ENCODE data around the gene CNGB1.
"Not testable (repeated sequence)": the region's sequence is repeated elsewhere in the genome, so short reads cannot be mapped to it uniquely, and the experiment has no call there.

The CNGB1 gene

DNA sequence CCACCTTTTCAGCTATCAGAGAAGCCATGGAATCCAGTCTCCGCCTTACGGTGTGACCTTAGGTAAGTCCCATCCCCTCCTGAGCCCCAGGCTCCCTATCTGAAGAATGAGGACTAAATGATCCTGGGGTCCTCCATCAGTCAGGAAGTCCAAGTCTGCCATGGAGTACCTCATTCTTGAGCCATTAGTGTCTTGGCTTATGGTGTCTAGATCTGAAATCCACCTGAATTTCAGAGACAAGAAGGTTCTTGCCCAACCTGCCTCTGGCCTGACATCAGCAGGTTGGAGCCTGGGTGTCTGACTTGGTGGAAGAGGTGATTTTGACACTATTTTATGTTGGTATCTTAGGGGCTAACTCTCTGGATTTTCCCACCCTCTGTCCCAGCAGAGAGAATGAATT, 47.1 kb downstream of the CNGB1 start:
- DNase-seq, result no peak

DNA sequence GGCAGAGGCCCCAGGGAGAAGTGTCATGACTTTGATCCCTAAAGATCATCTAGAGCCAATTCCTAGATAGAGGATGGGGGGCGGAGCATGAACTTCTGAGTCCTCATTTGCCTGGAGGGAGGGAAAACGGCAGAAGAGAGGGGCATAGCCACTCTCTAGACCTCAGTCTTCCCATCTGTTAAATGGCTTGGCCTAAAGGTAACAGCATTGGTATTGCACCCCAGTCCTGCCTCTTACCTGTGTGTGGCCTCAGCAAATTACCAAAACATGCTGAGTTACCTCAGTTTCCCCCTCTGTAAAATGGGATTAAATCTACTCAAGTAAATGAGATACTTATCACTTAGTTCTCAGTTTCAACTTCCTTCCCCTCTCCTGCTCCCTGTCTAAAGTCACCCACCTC, 47.5 kb downstream of the CNGB1 start:
- DNase-seq, result no peak

DNA sequence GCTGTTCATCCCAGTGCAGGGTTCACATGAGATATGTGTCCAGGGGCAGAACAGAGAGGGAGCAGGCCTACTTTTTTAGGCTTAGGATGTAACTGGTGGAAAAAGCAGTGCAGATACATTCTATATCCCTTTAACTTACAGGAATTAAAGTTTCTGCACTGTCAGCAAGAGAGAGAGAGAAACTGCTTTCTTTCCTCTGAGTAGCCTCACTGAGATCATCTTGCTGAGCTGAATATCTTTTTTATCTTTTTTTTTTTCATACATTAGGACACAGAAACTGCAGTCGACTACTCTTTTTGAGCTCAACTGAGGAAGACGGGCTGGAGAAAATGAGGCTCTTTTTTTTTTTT, 50.1 kb downstream of the CNGB1 start:
- DNase-seq, result no peak

DNA sequence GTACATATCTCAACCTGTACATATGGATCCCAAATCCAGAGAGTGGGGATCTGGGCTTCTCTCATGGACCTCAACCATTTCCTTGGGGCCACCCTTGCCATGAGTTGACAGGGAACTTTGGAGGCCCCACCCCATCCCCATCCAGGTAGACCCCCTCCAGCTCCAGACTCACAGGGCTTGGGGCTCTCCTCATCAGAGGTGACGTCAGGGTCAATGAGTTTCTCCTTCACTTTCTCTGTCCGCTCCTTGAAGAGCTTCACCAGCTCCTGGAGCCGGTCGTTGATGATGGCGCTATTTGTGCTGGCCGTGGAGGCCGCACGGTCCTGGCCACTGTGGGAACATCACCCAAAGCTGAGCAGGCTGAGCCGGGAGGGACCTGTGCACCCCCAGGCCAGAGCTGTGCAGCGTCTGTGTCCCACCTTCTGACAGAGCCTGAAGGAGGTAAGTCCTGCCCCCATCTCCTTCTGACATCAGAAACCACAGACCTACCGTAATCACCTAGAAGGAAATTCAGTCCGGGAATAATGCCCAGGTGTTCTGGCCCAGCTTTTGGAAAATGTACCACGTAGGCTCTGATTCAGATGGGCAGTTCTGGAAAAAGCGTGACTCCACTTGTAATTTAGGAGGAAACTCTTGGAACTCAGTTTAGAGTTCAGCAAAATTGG, 50.6 kb downstream of the CNGB1 start:
- no peak for DNase-seq

DNA sequence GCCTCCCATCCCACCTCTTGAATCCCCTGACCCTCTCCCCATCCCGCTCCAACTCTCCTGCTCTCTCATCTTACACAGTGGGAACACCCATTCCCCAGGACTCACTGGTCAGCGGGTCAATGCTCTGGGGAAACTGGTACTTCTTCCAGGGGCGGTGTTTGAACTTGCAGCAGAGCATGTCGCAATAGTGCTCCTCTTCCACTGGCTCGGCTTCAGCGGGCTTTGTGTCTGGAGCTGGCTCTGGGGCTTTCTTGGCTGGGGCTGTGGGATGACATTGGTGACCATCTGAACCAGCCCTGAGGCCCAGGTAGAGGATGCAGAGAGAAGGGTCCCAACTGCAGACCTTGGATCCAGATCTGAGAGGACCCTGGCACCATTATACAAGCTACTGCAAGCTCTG, 51.9 kb downstream of the CNGB1 start:
- no peak for DNase-seq

DNA sequence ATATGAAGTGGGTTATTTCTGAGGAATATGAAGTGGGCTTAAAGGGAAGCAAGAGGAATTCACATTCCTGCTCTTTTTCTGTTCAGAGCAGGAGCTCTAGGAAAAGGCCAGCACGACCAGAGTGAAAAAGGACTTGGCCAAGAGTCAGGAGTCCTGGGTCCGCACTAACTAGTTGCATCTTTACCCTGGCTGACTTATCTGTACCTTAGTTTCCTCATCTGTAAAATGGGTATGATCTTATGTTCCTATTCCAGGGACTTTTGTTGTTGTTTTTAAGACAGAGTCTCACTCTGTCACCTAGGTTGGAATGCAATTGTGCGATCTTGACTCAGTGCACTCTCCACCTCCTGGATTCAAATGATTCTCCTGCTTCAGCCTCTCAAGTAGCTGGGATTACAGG, 52.5 kb downstream of the CNGB1 start:
- no peak for DNase-seq

DNA sequence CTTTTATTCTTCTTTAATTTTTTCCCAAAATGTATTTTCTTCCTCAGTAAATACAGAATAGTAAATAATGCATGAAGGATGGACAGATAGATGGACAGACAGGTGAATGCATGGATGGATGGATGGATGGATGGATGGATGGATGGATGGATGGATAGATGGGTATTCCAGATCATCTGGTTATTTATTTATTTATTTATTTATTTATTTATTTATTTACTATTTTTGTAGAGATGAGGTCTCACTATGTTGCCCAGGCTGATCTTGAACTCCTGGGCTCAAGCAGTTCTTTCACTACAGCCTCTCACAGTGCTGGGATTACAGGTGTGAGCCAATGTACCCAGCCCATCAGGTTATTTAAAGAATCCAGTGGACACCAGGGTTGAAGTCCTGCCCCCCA, 53.0 kb downstream of the CNGB1 start:
- not testable (repeated sequence) for DNase-seq

DNA sequence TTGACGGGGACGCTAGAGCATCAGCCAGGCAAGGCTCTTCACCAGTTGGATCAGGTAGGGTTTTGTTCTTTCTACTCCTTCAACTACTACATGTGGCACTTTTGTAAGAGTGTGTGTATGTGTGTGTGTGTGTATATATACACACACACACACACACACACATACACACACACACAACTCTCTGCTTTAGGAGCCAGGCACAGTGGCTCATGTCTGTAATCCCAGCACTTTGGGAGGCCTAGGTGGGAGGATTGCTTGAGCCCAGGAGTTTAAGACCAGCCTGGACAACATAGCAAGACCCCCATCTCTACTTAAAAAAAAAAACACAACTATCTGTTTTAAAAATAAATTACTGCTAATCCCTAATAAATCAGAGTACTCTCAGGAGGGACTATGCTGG, 53.4 kb downstream of the CNGB1 start:
- not testable (repeated sequence) for DNase-seq

DNA sequence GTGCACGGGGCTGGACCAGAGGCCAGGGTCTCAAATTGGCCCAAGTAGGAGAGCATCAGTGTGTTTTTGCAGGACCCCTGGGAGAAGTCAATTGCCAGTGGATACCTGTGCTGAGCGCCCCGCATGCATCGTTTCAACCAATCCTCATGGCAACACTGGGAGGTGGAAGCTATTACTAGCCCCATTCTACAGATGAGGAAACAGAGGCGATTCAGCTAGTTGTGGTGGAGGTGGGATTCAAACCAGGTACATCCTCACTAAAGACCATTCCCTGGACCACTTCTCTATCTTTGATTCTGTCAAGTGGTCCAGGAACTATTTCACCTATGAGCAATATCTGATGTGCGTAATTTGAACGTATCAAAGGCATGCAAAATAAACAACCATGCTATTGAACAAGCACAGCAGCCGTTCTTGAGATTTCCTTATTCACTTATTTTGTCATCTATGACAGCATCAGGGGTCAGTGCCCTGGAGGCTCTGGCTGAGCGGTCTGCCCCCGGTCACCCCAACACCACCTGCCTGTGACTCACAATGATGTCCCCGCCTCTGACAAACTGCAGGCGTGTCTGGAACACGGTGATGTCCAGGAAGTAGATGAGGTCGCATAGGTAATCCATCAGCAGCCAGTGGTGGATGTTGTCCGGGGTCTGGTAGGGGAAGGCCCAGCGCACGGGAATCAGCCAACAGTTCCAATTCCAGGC, 54.0 kb downstream of the CNGB1 start:
- DNase-seq, result no peak

DNA sequence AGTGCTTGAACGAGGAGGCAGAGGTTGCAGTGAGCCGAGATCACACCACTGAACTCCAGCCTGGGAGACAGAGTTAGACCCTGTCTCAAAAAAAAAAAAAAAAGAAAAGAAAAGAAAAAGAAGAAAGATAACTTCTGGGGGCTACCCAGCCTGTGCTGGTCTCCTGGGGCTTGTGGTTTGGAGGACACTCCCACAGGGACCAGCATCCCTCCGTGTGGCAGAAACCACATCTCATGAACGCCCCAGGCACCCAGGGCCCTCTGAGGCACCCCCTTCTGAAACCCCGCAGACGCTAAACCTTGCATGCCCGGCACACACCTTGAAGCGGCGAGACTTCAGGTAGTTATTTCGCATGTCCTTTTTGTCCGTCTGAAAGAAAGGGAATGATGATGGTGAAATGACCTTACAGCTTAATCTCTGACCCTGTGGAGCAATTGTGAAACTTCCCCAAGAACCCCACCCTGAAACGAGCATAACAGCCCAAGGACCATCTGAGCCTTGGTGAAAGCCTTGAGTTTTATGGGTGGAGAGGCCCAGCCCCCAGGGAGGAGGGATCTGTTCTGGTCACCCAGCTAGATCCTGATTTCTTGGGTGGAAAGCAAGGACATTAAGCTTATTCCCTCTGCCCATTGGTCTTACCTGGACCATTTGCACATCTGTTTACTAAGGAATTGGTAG, 55.0 kb downstream of the CNGB1 start:
- DNase-seq, result no peak

DNA sequence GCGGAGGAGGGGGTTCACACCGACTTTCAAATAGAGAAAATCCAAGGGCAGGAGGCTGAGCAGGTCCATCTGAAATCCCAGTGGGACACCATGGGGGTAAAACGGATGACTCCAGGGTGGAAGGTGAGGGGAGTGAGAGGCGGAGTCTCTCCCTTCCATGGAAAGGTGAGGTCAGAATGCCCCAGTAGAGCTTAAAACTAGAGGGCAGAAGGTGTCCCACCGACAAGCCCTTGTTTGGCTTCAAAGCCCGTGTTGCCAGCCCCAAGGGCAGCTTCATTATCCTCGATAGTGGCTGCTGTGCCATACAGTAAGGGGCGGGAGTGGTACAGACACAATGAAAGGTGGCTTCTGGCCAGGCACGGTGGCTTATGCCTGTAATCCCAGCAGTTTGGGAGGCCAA, 55.7 kb downstream of the CNGB1 start:
- no peak for DNase-seq

DNA sequence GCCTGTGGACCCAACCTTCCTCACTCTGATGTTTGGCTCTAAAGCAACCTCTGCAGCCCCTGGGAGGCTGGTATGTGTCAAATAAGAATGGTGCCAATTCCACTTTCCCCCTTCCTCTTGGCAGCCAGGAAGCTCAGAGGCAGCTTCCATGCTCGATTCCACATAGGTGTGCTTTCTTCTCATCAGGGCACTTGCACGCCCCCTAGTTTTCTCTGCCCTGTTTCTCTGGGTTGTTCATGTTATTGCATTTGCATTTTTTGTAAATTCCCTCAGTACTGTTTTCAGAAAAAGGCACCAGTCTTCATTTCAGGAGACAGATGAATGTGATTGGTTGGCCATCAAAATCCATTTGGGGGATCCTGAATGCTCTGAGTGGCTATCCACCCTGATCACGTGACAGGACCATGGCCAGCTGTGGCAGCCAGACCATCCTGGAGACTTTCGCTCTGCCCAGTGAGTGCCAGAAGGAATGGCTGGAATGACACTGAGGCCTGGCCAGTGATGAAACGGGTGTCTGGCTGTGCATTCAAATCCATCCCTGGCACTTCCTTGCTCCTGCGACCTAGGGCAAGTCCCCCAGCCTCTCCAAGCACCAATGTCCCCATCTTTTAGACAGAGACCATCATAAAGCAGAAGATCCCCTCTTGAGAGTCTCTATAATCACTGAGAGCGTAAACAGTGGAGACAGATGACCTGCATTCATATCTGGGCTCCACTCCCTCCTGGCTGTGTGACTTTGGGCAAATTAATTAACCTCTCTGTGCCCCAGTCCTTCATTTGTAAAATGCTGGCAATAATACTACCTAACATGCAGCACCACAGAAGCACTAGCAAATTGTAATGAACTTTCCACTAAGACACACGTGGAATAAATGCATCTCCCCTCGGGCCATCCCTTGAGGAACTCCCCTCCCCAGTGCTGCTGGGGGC, 56.4 kb downstream of the CNGB1 start:
- no peak for DNase-seq

DNA sequence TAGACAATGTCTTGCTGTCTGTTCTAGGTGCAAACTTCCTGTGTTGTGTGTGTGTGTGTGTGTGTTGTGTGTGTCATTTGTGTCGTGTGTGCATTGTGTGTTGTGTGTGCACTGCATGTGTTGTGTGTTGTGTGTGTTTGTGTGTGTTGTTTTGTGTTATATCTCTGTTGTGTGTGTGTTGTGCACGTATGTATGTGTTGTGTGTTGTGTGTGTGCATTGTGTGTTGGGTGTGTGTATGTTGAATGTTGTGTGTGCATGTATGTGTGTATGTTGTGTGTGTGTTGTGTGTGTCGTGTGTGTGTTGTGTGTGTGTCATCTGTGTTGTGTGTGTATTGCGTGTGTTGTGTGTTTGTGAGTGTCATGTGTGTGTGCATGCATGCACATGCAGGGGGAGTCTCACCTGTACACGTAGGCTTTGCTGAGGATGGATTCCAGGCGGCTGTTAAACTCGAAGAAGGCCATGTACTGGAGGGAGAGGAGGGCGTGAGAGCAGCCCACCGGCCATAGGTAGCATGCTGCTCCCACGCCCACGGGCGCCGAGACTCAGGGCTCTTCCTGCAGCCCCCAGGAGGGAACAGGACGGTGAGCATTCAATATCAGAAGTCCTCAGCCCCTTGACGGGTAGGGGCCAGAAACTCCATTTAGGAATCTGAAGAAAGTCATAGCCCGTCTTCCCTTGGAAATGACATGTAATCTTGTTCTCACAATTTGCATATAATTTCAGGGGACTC, 58.2 kb downstream of the CNGB1 start:
- DNase-seq, result no peak

DNA sequence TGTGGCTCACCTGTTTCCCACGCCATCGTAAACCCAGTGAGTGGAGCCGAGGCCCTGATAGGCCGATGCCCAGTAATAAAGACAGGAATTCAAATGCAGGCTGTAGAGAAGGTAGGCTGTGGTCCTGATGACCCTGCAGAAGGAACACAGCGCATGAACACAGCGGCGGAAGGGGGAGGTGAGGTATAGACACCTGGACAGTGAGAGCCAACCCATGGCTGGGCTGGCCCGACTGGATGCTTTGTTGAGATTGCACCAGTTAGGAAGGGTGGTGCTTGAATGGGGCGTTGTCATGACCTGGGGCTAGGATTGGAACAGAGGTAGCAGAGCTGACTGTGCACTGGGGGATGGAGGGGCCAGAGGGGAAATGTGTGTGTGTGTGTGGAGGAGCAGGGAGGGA, 59.2 kb downstream of the CNGB1 start:
- no peak for DNase-seq

DNA sequence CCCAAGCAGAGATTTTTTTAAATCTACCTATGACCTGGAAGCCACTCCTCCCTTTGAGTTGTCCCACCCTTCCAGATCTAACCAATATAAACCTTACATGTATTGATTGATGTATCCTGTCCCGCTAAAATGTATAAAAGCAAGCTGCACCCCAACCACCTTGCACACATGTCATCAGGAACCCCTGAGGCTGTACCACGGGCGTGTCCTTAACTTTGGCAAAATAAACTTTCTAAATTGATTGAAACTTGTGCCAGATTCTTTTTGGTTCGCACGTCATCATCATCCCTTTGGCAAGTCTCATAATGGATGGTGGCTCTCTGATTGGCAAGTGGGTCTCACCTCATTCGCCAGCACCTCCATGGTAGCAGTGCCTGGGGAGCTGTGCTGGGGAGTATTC, 60.2 kb downstream of the CNGB1 start:
- DNase-seq, result no peak

DNA sequence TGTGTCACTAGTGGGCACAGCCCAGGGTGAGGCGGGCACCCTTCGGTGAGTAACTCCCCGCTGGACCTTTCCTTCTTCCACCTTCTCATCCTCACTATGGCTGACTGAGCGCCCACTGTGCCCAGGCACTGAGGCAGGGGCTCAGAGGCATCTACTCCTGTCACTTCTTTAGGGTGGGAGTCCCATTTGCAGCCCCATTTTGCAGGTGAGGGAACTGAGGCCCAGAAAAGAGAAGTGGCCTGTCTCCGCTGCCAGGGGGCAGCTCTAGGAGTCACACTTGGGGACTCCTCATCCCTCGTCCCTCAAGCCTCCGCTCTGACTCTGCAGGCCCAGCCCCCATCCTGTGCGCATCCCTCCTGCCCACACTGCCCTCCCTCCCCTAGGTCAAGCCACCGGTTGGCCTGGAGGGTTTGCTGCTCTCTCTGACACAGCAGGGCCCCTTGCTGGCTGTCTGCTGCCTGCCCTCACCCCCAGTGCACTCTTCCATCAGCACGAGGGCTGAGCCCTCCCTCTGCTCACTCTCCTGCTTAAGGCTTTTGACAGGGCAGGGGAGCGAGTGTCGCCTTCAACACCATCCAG, 62.4 kb downstream of the CNGB1 start:
- DNase-seq, result no peak

DNA sequence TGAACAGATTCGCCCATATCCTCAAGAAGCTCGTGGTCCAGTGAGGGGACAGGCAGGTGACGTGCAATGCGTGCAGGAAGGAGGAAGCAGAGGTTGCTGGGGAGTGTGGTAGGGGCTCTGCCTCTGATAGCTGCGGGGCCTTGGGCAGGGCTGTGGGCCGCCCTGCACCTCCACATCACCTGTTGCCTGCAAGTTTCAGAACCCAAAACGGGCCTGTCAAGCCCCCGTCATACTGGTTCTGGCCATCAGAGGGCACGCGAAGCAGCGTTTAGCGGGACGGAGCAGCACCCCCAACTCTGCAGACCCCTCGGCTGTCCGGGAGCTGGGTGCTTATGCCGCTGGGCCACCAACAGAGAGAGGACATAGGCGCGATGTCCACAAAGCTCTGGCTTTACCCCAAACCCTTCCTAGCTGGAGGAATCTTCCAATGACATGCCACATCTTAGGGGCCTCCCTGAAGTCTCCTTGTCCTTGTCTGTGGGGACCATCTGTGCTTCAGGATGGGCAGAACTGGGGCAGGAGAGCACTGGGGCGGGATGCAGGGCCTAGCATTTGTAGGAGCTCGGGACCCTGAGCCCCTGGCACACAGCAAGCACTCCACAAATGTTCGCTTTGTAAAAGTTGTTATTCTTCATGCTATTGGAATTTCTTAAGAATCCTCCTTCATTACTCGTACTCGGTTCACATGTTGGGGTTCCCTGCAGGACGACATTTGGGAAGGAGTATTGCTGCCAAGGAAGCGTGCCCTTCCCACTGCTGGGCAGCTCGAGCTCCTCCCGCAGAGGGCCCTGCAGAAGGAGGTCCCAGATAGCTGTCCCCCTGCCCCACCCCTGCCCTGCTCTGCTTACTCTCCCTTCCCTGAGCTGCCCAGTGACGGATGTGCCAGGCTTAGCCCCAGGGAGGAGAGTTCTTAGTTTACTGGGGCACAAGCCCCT, 64.3 kb downstream of the CNGB1 start:
- no peak for DNase-seq

DNA sequence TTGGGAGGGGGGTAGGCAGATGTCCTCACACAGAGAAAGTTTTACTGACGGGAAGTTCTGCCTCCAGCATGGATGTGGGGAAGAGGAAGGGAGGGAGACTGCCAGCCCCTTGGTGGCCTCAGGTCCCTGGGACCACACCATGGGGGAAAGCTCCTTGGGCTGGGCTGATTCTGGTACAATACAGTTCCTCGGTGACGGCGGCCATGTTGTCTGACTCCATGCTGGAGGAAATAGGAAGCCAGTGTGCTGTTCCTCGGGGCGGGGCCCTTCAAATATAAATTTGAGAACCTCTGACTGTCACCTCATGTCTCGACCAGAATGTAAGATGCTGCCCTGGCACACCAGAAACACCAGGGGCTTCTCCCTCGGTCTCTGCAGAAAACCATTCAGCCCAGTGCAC, 66.8 kb downstream of the CNGB1 start:
- DNase-seq, result no peak

DNA sequence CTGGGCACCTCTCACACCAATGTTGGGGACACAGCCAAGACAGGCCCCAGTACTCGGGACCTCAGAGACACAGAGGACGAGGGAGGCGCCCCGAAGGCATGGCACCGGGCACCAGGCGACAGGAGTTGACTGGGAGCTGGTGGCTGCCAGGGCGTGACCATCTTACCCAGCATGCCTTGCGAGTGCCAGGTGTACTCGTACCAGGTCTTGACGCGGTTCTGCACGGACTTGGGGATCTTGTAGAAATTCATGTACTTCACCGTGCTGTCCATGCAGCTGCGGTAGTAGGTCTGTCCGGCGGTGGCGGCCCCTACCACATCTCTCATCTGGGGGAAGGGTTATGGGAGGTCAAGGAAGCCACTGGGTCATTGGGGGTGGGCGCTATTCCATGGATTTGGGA, 67.3 kb downstream of the CNGB1 start:
- no peak for DNase-seq

DNA sequence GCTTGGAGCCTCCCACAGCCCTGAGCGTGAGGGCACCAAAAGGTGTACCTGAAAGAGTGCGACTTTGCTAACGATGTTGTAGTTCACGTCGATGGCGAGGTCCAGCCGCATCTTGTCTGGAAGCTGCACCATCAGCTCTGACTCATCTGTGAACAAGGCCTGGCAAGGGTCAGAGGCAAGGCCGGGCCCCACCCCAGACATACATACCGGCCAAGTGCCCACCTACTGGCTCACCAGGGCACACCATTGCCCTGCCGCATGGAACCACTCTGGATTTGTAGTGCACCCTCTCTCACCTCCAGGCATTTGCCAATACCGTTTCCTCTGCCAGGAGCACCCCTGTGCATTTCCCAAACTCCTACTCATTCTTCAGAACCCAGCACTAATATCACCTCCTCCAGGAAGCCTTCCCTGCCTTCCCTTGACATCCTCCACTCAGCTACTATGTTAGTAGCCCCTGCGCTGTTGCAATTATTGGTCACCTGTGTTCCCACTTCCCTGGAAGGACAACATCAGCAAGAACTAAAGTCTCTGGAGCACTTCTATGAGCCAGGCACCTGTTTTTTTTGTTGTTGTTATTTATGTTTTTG, 69.4 kb downstream of the CNGB1 start:
- DNase-seq, result no peak

Data from NCI-H510A treated with DMSO at 0.1 percent for 48 hours (cell line).